CD4-positive, alpha-beta T cell treated with Interleukin-4 for 4 hours (primary cell): ENCODE measurements around the gene WDR27.

Source experiments
- DNase-seq: peaks from one replicate; pipeline ENCODE4 v3.0.0-alpha.2; 2020

WDR27 gene

GRCh38 chr6:169590376-169590939 lies 111.4 kb downstream of the WDR27 start:
- DNase-seq: no peak

GRCh38 chr6:169589699-169590257 lies 112.1 kb downstream of the WDR27 start:
- peak; percentile 29 for DNase-seq

- peak; percentile 33 for DNase-seq
Observed at GRCh38 chr6:169589293-169589692, 112.5 kb downstream of the WDR27 start.

GRCh38 chr6:169587975-169588374 lies 113.9 kb downstream of the WDR27 start:
- DNase-seq: no peak

- DNase-seq: peak; percentile 8
Observed at GRCh38 chr6:169583886-169584541, 117.8 kb downstream of the WDR27 start.

- no peak for DNase-seq
Observed at GRCh38 chr6:169579407-169580111, 122.3 kb downstream of the WDR27 start.

GRCh38 chr6:169577974-169578373 lies 123.9 kb downstream of the WDR27 start:
- DNase-seq: no peak

- no peak for DNase-seq
Observed at GRCh38 chr6:169577236-169577635, 124.6 kb downstream of the WDR27 start.

- no peak for DNase-seq
Observed at GRCh38 chr6:169575821-169576220, 126.0 kb downstream of the WDR27 start.

GRCh38 chr6:169575365-169575764 lies 126.5 kb downstream of the WDR27 start:
- no peak for DNase-seq

GRCh38 chr6:169574420-169574819 lies 127.4 kb downstream of the WDR27 start:
- DNase-seq: no peak

- no peak for DNase-seq
Observed at GRCh38 chr6:169573883-169574282, 127.9 kb downstream of the WDR27 start.

GRCh38 chr6:169571123-169571962 lies 130.5 kb downstream of the WDR27 start:
- DNase-seq: no peak

- DNase-seq: no peak
Observed at GRCh38 chr6:169568314-169569087, 133.3 kb downstream of the WDR27 start.

GRCh38 chr6:169567819-169568218 lies 134.0 kb downstream of the WDR27 start:
- DNase-seq: no peak

GRCh38 chr6:169566961-169567750 lies 134.7 kb downstream of the WDR27 start:
- no peak for DNase-seq

GRCh38 chr6:169566319-169566718 lies 135.5 kb downstream of the WDR27 start:
- DNase-seq: no peak

- DNase-seq: no peak
Observed at GRCh38 chr6:169564453-169565240, 137.2 kb downstream of the WDR27 start.

- no peak for DNase-seq
Observed at GRCh38 chr6:169561665-169562064, 140.2 kb downstream of the WDR27 start.

GRCh38 chr6:169559592-169559991 lies 142.2 kb downstream of the WDR27 start:
- no peak for DNase-seq
